ENCODE measurements around the gene LIN7A.

Gene LIN7A

DNA sequence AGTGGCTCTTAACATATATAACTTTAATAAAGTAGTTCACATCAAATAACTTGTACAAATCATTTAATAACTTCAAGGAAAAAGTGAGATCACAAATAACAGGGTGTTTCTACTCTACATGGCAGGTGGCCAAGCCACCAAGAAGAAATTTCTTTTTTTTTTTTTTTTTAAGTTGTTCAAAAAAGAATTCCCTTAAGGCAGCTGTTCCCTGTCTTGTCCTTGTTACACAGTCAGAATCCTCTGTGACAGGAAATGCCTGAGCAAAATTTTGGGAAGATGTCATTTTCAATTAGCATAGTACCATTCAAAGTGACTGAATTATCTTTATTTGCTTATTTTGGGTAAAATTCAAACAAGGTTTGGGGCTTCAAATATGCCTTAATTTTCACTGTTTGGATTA lies 79.4 kb downstream of the LIN7A start:
- DNase-seq (ENCODE audit: low read depth): no peak

DNA sequence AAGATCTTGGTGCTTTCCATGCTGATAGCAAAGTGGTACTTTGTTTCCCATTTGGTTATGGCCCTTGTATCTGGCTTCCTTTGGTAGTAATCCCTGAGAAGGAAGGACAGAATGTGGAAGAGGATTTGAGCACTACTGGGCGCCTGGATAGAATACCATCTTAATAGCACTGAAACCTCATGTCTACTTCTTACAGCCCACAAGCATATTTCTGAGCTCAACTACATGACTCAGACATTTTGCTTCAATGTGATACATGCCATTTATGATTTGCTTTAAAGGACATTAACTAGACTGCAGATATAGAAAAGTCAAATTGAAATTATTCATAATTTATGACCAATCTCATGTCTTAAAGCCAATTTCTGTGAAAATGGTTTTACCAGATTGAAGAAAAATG lies 80.4 kb downstream of the LIN7A start:
- no peak for DNase-seq (ENCODE audit: low read depth)

DNA sequence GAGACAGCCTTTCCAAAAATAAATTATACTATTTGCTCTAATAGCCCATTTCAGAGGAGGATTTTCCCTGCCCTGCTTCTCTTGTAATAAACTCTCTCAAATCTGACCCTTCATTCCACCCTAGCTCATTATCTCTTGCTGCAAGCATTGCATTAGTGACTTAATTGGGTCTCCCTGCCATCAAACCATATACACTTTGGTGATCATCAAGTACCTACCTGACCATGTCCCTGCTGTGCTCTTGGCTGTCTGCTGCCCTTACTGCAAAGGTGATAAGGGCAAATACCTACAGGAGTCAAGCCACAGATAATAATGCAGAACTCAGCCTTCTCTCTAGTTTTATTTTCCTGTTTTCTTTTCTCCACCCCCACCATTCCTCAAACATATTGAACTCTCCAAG lies 88.4 kb downstream of the LIN7A start:
- DNase-seq (ENCODE audit: low read depth): no peak

DNA sequence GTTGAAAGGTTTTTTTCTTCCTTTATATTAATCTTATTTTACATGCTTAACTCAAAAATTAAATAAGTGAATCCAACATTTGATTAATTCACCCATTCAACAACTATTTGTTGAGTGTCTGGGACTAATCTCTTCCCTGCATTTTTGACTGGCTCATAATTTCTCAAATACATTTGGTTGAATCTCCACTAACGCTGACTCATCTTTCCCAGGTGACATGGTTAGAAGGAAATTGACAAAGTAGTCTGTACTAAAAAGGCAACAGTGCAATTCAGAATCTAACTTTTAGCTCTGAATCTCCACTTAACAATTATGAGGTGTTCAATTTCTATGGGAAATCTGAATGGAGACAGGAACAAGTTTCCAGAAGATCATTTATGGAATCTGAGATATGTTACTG lies 88.9 kb downstream of the LIN7A start:
- DNase-seq (ENCODE audit: low read depth): no peak

DNA sequence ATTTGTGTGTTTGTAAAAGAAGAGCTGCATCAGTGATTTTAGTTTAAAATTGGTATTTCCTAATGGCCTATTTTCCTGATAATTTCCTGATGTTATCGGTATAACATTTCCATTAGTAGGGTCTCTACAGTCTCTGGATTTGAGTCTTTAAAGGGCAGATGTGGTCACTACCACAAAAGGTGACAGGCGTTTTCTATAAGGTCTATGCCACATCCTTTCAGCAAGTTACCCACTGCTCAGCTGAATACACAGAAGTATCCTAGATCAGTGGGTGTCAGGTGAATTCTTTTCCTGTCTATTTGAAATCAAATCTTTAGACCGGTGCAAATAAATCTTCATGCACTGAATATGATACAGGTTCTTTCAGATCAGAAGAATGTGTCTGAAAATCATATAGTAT lies 90.2 kb downstream of the LIN7A start:
- no peak for DNase-seq (ENCODE audit: low read depth)

DNA sequence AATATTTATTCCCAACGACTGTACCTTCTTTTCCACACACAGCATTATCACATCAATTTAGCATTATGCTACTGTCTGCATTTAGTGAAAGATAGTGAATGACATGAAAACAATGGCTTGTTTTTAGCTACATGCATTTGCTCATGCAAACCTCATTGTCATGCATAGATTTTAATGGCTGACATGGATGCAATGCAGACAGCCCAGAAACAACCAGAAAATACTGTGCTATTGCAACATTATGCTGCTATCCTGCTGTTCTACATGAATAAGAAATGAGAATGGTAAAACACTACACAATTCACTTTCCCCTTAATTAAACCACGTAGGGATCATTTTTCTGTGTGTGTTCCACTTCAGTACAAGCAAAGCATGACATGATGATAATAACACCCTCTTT lies 90.8 kb downstream of the LIN7A start:
- DNase-seq (ENCODE audit: low read depth): no peak

DNA sequence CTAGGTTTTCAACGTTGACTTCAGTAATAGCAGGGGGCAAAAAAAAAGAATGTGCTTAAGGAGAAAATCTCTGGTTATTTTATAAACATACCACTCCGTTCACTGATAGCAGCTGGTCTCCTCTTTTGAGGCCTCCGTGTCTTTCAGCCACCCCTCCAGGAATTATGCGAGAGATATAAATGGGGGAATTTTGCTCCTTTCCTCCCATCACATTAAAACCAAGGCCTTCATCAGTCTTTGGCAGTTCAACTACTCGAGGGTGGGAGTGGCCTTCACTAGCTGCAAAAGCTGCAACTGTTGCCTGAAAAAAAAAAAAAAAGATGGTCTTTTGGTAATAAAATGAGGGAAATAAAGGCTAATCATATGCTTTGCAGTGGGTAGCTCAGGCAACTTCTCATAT lies 92.1 kb downstream of the LIN7A start:
- no peak for DNase-seq (ENCODE audit: low read depth)

DNA sequence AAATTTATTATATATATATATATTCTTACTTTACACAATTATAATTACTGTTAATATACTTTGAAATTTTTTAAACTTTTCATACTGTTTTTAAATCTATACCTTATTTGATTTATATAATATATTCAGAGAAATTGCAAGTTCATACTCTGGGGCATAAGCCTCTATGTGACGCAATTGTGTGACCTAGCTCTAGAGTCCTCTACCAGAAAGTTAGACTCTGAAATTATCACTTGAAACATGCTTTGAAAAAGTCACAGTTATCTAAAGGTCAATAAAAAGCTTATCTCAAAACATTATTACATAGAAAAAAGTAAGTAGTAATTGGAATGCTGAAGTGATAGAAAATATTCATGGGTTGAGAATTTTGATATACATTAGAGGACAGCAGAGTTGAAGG lies 93.8 kb downstream of the LIN7A start:
- DNase-seq (ENCODE audit: low read depth): no peak

DNA sequence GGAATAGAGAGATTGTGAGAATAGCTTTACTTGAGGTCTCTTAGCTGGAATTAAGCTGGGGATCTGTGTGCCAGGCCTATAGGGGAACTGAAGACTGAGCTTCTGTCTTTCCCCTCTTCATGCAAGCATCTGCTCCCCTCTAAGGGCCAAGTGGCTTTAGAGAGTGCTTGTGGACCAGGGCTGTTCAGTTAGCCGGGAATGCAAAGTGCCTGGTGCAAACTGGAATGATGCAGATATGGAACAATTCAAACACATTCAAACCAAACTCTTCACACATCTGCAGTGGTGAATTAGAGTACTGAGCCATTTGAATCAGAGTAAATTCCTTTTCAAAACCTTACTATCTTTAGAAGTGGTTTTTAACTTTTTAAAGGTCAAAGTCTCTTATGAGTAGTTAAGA lies 99.0 kb downstream of the LIN7A start:
- no peak for DNase-seq (ENCODE audit: low read depth)

DNA sequence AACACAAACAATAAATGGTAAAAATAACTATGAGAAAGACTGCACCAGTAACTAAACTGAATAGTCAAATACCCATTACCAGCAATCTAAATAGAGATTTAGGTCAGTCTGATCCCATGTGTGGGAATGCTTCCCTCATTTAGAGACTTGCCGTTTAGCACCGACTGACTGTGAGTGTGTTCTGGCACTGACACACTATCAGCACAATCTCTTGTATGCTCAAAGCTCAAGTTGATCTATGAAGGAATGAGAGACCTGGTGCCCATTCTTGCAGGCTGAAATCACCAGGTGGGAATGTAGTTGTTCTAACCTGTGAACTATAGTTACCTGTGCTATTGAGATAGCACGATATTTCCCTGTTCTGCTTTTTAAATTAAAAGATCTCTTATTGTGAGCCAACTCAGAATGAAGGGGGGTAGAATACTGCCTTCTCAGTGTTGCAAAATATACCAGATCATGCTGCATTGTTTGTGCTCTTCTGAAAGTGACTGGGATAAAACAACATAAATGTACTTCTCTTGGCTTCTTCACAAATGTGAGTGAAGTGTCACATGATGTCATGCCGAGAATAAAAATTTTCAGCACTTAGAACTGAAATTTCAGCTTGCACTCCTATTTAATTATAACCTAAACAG lies 99.6 kb downstream of the LIN7A start:
- DNase-seq (ENCODE audit: low read depth): no peak

DNA sequence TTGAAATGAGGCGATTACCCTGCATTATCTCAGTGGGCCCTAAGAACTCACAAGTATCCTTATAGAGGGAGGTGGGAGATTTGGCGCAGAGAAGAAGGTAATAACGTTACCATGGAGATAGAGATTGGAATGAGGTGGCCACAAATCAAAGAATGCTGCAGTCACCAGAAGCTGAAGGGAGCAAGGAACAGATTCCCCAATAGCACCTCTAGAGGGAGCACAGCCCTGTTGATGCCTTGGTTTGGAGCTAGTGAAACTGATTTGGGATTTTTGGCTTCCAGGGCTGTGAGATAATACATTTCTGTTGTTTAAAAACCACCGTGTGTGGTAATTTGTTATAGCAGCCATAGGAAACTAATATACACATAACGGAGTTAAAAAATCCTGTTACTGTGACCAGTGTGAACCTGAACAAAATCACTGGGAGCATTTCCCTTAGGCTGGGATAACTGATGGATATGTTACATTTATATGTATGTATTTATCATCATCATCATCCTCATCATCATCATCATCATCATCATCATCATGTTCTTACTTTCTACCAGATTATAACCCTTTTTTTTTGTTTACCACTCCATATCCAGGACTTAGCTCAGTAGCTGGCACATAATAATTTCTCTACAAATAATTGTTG lies 100.3 kb downstream of the LIN7A start:
- no peak for DNase-seq (ENCODE audit: low read depth)

DNA sequence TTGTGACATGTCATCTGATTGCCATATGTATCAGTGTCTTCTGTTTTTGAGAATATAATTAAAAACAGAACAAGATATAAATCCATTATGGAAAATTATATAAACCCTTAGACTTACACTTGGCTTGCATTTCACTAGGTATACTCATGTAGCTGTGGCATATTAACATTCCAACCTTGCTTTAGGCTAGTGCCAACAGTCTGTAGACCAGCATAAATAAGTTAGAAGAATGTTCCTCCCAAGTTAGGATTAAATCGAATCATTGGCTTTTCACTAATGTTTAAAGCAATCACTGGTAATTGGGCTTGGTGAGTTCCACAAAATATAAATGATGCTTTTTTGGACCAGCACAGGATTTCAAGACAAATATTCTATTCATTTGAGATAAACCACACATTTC lies 103.0 kb downstream of the LIN7A start:
- DNase-seq (ENCODE audit: low read depth): no peak

DNA sequence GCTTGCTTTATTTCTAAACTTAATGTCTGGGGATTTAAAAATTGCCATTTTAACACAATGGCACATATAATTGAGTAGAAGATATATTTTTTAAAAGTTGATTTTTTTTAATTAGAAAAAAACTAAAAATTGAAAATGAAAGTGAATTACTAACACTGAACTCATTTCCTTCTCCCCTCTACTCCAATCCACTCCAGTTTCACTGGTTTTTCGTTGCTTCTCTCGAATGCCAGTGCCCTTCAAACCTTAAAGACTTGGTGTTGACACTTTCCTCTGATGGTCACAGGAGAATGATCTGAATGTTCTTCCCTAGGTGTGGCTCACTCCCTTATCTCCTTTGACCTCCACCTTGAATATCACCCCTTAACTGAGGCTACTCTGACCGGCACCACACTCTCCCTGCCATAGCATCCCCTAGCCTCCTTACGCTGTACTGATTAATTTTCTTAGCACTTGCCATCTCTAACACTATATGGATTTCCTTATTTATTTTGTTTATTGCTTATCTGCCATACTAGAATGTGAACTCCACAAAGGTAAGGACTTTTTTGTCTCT lies 107.1 kb downstream of the LIN7A start:
- DNase-seq (ENCODE audit: low read depth): no peak

DNA sequence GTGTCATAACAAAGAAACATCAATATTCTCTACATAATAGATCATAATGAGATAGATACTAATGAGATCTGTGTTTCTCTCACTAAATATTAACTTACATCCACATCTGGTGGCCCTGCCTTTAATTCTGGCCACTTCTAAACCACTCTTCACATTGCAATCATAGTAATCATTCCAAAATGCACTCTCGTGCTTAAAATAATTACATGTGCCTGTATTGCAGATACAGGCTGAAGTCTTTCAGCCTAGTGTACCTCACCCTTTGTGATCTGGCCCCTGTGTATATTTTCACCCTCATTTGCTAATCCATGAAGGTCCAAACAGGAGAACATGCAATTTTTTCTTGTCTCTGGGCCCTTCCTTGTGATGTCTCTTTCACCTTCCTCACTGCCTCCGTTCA lies 108.0 kb downstream of the LIN7A start:
- DNase-seq (ENCODE audit: low read depth): peak; percentile 26

DNA sequence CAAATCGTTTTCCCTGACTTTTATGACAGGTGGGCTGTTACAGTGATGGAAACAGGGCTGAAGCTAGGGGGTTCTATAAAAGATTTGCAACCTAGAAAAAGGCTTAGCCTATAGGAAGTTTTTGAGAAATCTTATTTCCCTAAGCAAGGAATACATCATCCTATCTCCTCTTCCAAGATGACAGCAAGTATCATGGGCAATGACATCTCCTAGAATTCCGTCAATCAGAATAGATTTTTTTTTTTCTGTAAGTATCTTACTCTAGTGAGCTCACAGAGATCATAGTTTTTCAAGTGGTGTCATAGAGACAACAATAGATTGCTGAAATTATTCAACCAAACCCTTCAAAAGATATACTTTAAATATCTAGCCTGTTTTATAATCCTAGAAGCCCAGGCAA lies 112.2 kb downstream of the LIN7A start:
- no peak for DNase-seq (ENCODE audit: low read depth)

DNA sequence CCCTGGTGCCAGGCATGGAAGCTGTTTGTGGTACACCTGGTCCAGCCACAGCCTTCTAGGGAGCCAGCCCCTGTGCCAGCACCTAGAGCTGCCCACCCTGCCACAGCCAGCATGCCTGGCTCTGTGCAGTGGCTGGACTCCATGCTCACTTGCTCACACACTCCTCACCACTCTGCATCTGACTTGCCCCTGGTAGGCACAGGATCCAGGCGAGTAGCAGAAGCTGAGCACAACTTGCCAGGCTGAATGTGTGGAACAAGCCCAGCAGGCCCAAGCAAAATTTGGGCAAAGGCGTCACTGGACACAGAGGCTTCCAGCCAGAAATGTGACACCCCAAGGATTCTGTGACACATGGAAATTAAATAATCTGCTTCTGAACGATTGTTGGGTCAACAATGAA lies 114.3 kb downstream of the LIN7A start:
- DNase-seq (ENCODE audit: low read depth): no peak

DNA sequence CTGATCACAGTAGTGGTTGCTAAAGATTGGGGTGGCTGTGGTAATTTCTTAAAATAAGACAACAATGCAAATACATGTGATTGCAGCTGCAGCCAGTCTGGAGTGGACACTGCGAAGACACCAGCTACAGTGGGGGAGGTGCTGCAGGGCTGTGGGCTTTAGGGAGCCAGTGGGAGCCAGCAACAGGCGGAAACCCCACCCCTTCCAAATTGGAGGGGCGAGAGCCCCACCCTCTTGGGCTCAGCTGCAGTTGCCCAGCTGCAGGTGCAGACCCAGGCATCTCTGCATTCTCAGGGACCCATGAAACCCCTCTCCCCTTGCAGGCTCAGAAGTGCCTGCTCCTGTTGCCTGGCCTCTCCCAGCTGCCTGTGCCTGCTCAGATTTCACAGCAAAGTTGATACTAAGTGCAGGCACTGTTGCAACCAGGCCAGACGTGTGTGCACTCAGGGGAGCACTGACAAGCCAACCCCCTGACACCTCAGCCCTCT lies 116.2 kb downstream of the LIN7A start:
- no peak for DNase-seq (ENCODE audit: low read depth)

DNA sequence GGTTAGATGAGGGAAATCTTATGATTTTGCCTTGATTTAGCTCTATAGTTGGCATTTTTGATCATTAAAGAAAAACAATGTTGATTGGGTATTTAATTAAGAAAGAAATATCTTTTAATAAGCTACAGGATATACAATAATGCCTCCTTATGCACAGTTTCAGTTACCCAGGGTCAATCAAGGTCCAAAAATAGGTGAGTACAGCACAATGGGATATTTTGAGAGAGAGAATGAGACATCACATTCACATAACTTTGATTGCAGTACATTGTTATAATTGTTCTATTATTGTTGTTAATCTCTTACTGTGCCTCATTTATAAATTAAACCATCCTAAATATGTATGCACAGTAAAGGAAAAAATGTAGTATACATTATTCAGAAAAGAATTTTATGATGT lies 118.9 kb downstream of the LIN7A start:
- DNase-seq (ENCODE audit: low read depth): no peak

DNA sequence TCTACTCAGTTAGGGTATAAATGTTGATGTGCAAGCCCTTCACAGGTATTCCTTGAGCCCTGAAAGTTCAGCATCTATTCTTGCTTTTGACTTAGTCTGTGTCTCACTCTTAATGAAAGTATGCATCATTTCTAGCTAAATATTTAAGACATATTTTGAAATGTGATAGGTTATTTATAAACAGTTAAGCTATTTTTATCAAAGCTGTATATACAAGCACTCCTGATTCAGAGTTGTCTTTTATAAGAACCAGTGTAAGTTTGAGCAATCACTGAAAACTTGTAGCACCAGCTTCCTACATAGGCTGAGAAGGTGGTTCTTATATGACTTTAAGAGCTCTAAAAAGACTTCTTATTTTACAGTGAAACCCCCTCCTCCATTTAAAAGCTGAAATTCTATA lies 122.4 kb downstream of the LIN7A start:
- no peak for DNase-seq (ENCODE audit: low read depth)

DNA sequence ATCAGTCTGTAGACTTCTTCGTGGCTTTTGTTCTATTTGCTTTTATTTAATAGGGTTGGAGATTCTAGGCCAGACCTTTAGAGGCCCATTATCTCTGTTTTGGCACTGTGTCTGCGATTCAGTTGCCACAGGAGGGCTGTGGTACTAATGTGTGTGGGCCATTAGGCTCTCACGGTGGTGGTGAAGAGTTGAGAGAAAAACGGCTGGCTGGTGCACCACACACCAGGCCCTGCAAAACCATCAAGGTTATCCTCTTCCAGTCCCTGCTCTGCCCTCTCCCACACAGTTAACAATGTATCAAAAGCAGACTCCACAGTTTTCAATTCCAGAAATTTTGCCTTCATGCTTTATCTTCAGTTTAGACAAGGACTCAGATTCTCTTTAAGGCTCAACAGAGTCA lies 123.3 kb downstream of the LIN7A start:
- no peak for DNase-seq (ENCODE audit: low read depth)

DNA sequence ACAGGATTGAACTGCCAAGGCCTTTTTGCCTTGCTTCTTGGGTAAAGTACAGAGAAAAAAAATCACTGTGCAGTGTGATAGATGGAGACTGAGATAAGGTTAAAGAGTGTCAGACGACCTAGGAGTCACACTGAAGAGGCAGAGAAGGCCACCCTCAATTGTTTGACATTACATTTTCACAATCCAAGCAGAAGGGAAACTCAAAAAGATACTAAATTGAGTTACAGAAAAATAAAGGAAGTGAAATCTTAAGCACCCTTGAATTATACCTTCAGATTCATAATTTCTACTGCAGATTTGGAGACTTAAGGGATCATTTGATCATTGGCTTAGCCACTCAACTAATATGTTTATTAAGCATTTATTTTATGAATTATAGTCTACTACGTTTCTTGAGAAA lies 123.9 kb downstream of the LIN7A start:
- DNase-seq (ENCODE audit: low read depth): no peak

DNA sequence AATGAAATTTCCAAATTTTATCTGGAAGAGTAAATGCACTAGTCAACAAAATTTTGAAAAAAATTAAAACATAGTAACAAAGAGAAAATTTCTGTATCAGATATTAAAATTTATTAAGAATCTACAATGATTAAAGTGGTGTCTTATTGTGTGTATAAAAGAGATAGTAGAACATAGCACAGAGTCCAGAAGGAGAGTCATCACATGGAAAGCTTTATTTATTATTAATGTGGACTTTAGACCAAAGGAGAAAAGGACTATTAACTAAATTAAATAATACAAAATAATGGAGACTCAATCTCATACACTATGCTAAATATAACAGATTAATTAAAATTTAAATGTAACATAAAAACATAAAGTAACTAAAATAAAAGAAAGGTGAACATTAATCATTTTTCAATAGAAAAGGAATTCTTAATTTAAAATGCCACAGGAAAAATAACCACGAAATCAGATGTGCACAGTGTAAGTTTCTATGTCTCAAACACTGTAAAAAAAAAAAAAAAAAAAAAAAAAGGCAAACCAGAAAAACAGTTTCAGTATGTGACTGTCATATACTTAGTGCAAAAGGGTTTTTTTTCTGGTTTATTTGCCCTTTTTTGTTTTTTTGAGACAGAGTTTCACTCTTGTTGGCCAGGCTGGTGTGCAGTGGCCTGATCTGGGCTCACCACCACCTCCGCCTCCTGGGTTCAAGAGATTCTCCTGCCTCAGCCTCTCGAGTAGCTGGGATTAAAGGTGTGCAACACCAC lies 125.6 kb downstream of the LIN7A start:
- DNase-seq (ENCODE audit: low read depth): no peak

DNA sequence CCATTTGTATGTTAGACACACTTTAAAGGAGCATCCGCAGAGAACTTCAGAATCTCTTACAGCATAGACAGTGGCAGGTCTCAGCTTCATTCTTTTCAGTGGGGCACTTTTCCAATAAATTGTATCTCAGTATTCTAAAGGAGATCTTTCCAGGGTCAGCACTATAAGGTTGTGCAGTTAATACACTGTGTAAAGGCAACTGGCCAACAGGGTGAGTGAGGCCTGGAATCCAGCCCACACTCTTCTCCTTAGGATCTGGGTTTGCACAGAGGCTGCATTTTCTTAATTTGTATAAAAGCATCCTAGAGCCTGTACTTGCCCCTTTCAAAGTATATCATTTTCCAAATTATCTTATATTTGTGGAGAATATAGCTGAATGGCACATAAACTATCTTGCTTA lies 126.9 kb downstream of the LIN7A start:
- DNase-seq (ENCODE audit: low read depth): no peak

Data from GM04503 (cell line).